ENCODE results near the gene PKD2L1.

DNA sequence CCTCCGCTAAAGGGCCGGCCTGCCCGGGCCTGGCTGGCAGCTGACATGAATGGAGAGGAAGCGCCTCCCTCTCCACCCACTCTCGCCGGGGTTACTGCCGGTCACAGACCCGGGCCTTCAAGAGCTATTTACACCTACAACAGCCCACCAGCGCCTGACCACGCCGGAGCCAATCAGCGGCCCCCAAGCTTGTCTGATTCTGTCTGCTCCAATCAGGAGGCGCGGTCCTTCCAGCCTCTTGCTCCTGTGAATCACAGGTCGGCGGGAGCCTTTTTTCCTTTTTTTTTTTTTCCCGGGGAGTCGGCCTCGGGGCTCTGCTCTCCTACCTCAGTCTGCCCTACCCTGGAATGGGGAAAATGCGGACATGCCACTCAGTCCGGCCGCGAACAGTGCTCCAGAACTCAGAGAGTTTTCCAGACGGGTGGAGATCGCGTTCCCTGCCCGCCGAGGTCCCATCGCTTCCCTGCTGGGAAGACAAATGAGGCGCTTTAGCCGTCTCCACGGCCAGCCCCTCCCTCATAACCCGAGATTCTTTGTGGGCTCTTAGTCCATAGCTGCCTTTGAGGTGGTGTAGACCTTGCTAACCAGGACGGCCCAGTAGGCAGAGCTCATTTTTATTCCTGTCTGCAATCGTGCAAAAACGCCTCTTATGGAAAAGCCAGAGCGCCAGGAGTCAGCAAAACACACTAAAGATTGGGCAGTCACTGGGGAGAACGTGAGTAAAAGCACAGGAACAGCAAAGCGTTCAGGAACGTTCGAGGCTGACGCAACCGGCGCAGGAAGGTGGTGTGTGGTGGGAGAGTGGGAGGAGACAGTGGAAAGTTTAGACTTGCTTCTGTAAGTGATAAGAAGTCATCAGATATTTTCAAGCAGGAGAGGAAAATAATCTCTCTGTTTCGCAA is 43.5 kb upstream of the PKD2L1 start:
- TF ChIP-seq GABPA (IDR thresholded peaks at IDR 0.05; ENCODE audit: low read depth) = no peak
- TF ChIP-seq, protein P1, sequence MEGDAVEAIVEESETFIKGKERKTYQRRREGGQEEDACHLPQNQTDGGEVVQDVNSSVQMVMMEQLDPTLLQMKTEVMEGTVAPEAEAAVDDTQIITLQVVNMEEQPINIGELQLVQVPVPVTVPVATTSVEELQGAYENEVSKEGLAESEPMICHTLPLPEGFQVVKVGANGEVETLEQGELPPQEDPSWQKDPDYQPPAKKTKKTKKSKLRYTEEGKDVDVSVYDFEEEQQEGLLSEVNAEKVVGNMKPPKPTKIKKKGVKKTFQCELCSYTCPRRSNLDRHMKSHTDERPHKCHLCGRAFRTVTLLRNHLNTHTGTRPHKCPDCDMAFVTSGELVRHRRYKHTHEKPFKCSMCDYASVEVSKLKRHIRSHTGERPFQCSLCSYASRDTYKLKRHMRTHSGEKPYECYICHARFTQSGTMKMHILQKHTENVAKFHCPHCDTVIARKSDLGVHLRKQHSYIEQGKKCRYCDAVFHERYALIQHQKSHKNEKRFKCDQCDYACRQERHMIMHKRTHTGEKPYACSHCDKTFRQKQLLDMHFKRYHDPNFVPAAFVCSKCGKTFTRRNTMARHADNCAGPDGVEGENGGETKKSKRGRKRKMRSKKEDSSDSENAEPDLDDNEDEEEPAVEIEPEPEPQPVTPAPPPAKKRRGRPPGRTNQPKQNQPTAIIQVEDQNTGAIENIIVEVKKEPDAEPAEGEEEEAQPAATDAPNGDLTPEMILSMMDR (IDR thresholded peaks at IDR 0.05; ENCODE audit: insufficient read depth, low read length) = no peak

Measured in HL-60 (cell line).